GM19099 (cell line): ENCODE measurements around the gene NKAIN2.

Experiments
- POLR2A ChIP-seq: IDR thresholded peaks from 3 replicates; pipeline ENCODE4 v1.6.1; 2011; ENCODE audit warnings: low read depth; ENCODE audit not compliant: insufficient read length; ENCODE audit errors: extremely low read depth

The NKAIN2 gene

GRCh38 chr6:124869416-124869815 is 1065.8 kb downstream of the NKAIN2 start:
- no peak for TF ChIP-seq POLR2A

- no peak for TF ChIP-seq POLR2A
Observed at GRCh38 chr6:124870611-124871459, 1067.2 kb downstream of the NKAIN2 start.

- no peak for TF ChIP-seq POLR2A
Observed at GRCh38 chr6:124872361-124873065, 1068.8 kb downstream of the NKAIN2 start.

GRCh38 chr6:124873066-124873410 is 1069.4 kb downstream of the NKAIN2 start:
- no peak for TF ChIP-seq POLR2A
